ENCODE results near the gene CACNA1B.
A peak's percentile ranks its signal among the peaks of the same experiment; 100 is the strongest.
"Not testable (repeated sequence)": the region's sequence is repeated elsewhere in the genome, so short reads cannot be mapped to it uniquely, and the experiment has no call there.

DNA sequence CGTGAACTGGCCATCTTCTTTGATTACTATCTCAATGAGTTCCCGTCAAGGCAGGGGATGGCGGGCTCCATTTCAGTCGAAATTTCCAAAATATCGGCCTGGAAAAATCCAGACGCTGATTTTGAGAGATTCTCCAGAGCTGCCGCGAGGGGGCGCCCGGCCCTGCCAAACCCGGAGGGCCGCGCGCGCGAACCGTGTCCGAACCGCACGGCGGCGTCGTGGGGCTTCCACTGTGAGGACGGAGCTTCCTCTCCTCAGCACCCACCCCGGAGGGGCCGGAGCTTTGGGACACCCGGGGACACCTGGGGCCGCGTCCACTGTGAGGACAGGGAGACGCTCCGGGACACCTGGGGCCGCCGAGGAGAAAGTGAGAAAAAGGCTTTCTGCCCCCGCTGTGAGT is 270.0 kb downstream of the CACNA1B start:
- not testable (repeated sequence) for TF ChIP-seq POLR2A (IDR thresholded peaks at IDR 0.05)
- TF ChIP-seq, protein P1, sequence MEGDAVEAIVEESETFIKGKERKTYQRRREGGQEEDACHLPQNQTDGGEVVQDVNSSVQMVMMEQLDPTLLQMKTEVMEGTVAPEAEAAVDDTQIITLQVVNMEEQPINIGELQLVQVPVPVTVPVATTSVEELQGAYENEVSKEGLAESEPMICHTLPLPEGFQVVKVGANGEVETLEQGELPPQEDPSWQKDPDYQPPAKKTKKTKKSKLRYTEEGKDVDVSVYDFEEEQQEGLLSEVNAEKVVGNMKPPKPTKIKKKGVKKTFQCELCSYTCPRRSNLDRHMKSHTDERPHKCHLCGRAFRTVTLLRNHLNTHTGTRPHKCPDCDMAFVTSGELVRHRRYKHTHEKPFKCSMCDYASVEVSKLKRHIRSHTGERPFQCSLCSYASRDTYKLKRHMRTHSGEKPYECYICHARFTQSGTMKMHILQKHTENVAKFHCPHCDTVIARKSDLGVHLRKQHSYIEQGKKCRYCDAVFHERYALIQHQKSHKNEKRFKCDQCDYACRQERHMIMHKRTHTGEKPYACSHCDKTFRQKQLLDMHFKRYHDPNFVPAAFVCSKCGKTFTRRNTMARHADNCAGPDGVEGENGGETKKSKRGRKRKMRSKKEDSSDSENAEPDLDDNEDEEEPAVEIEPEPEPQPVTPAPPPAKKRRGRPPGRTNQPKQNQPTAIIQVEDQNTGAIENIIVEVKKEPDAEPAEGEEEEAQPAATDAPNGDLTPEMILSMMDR (IDR thresholded peaks at IDR 0.05), result peak in 4 of 12 donors; percentile 16 to 46 (median 27)
